Peyer's patch (tissue), 4 donors: Measurements from ENCODE around the gene KRTAP19-1. TPM values are rescaled to one million over a fixed set of nuclear protein-coding genes. Genes with fewer than 3 reads are reported as not detected.

Experiments
- DNase-seq, 3 donors: peaks; one replicate each; pipeline ENCODE4 v3.0.0-alpha.2; 2017 to 2019
- H3K27ac ChIP-seq, 4 donors: fragments of 200-600 bp; sonication (generic); one replicate each; pipeline ENCODE4 v1.5.1; 2016 to 2019
- H3K27me3 ChIP-seq, 2 donors: fragments of 200-600 bp; sonication (generic); one replicate each; pipeline ENCODE4 v1.5.1; 2019
- H3K36me3 ChIP-seq, 3 donors: fragments of 200-600 bp; sonication (generic); one replicate each; pipeline ENCODE4 v1.5.1; 2016 to 2019
- H3K4me1 ChIP-seq, 4 donors: fragments of 200-600 bp; sonication (generic); one replicate each; pipeline ENCODE4 v1.5.1; 2016 to 2019
- H3K4me3 ChIP-seq, 4 donors: fragments of 200-600 bp; sonication (generic); 1 replicate in 3 of 4; 2 replicates in 1 of 4; pipeline ENCODE4 v1.5.1; 2016 to 2019; ENCODE audit warnings: mild to moderate bottlenecking in 1 of 4
- H3K9me3 ChIP-seq, 4 donors: fragments of 200-600 bp; sonication (generic); one replicate each; pipeline ENCODE4 v1.5.1; 2016 to 2019; ENCODE audit warnings: mild to moderate bottlenecking in 1 of 4
- POLR2A ChIP-seq, 2 donors: fragments of 450-650 bp; IDR thresholded peaks; one replicate each; pipeline ENCODE4 v1.5.1; 2017; ENCODE audit warnings: antibody characterized with exemption in 2 of 2, mild to moderate bottlenecking in 2 of 2, moderate library complexity in 2 of 2
- total RNA-seq, 4 donors: library from RNA; depleted of rRNA; stranded (reverse); fragments of >200 nt; gene quantifications; one replicate each; pipeline ENCODE4 v1.1.0, GENCODE V29; 2016
- TF ChIP-seq, protein P1 (sequence below), 6 experiments: fragments of 450-650 bp in 4 of 6; fragments of 200-600 bp in 2 of 6; sonication (generic) in 1 of 6; IDR thresholded peaks; one replicate each; pipeline ENCODE4 v1.5.1; 2017 to 2019; ENCODE audit warnings: antibody characterized with exemption in 6 of 6, mild to moderate bottlenecking in 3 of 6, moderate library complexity in 1 of 6

The KRTAP19-1 gene
- total RNA-seq, 4 donors from 2014 or later: not detected

DNA sequence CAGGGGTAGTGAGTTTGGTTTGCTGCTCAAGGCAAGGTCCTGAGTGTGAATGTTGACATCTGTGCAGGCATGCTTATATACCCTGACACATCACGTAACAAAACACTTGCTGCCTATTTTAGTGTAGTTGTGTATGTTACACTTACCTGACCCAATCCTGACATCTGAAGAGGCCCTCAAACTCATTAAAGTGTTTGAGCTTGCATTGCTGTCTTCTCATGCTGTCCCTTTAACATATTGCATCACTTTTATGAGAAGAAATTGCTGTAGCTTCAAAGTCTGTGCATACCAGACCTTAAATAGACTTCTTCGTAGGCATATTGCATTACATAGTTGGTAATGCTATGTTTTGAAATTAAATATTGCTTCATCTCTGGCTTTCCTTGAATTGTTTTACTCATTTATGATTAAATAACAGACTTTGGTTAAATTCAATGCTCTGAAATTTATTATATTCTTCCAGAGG is 11.8 kb upstream of the KRTAP19-1 start, which contains the start of gene KRTAP19-3:
TSS of gene KRTAP19-3 (minus strand) at position 51 of the 466 bp plus-strand sequence. CDS start 56 bp downstream, outside the sequence.
- H3K27ac ChIP-seq: no peak within 1 kb of the TSS
- H3K4me1 ChIP-seq: no peaks in the 10 kb centered on the region
- H3K36me3 ChIP-seq: no peaks in the 10 kb centered on the region
- H3K27me3 ChIP-seq: no peaks in the 10 kb centered on the region
- H3K9me3 ChIP-seq: no peaks in the 10 kb centered on the region
- no peak for TF ChIP-seq POLR2A (IDR thresholded peaks at IDR 0.05)
- TF ChIP-seq, protein P1, sequence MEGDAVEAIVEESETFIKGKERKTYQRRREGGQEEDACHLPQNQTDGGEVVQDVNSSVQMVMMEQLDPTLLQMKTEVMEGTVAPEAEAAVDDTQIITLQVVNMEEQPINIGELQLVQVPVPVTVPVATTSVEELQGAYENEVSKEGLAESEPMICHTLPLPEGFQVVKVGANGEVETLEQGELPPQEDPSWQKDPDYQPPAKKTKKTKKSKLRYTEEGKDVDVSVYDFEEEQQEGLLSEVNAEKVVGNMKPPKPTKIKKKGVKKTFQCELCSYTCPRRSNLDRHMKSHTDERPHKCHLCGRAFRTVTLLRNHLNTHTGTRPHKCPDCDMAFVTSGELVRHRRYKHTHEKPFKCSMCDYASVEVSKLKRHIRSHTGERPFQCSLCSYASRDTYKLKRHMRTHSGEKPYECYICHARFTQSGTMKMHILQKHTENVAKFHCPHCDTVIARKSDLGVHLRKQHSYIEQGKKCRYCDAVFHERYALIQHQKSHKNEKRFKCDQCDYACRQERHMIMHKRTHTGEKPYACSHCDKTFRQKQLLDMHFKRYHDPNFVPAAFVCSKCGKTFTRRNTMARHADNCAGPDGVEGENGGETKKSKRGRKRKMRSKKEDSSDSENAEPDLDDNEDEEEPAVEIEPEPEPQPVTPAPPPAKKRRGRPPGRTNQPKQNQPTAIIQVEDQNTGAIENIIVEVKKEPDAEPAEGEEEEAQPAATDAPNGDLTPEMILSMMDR (IDR thresholded peaks at IDR 0.05): no peak
- DNase-seq: no peak
- H3K4me3 ChIP-seq: no peak within 1 kb of the TSS

DNA sequence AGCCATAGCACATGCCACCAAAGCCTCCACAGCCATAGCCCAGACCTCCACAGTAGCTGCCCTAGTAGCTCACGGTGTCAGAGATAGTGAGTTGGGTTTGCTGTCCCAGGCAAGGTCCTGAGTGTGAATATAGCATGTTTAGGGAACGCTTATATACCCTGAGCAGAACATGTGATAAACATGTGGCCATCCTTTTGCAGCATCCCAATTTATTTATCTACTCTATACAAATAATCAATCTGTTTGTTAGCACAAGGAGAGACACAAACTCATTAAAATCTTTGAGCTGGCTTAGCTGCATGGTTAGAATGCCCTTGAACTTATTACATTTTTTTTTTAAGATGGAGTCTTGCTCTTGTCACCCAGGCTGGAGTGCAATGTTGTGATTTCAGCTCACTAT is 7.2 kb upstream of the KRTAP19-1 start, which contains the start of gene KRTAP19-2:
TSS of gene KRTAP19-2 (minus strand) at position 101 of the 400 bp plus-strand sequence. CDS start at position 13, 88 bp downstream.
- Histone ChIP-seq H3K4me3 (no peak within 1 kb of the TSS), H3K36me3 (no peaks in the 10 kb centered on the region), H3K4me1 (no peaks in the 10 kb centered on the region), H3K27me3 (no peaks in the 10 kb centered on the region), H3K27ac (no peak within 1 kb of the TSS), H3K9me3 (no peaks in the 10 kb centered on the region)
- no peak for TF ChIP-seq POLR2A (IDR thresholded peaks at IDR 0.05)
- TF ChIP-seq, protein P1 (IDR thresholded peaks at IDR 0.05): no peak
- no peak for DNase-seq

DNA sequence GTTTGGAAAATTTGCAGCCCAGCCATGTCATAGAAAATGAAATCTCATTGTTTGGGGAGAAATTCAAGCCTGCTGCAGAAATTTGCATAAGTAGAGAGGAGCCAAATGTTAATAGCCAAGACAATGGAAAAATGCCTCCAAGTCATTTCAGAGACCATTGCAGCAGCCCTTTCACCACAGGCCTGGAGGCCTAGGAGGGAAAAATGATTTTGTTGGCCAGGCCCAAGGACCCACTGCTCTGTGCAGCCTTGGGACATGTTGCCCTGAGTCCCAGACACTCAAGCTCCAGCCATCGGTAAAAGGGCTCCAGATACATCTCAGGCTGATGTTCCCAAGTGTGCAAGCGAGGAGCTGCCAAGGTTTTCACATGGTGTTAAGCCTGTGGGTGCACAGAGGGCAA is 6.0 kb upstream of the KRTAP19-1 start:
- Histone ChIP-seq H3K4me3 (no peak overlapping the region), H3K4me1 (no peaks in the 10 kb centered on the region), H3K27ac (no peak overlapping the region), H3K9me3 (no peaks in the 10 kb centered on the region), H3K36me3 (no peaks in the 10 kb centered on the region), H3K27me3 (no peaks in the 10 kb centered on the region)
- no peak for DNase-seq
- TF ChIP-seq POLR2A (IDR thresholded peaks at IDR 0.05): no peak
- TF ChIP-seq, protein P1 (IDR thresholded peaks at IDR 0.05): no peak

DNA sequence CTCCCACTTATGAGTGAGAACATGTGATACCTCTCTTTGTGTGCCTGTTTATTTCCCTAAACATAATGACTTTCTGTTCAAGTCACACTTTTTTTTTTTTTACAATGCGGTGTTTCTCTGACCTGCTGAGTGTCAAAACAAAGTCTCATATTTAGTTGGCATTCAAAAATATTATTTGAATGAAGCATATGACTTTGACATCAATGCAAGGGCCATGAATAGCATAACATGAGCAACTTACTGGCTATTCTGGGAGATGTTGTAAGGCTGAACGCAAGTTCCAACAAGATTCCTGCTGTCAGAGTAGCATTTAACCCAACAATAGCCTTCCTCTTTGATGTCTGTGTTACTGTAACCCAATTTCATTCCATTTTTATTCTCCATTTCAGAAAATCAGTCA is 2.0 kb upstream of the KRTAP19-1 start:
- no peak overlapping the region for H3K27ac ChIP-seq
- H3K4me1 ChIP-seq: no peaks in the 10 kb centered on the region
- DNase-seq: no peak
- no peak for TF ChIP-seq POLR2A (IDR thresholded peaks at IDR 0.05)
- TF ChIP-seq, protein P1 (IDR thresholded peaks at IDR 0.05): no peak
- no peaks in the 10 kb centered on the region for H3K36me3 ChIP-seq
- no peaks in the 10 kb centered on the region for H3K27me3 ChIP-seq
- no peak overlapping the region for H3K4me3 ChIP-seq
- H3K9me3 ChIP-seq: no peaks in the 10 kb centered on the region

DNA sequence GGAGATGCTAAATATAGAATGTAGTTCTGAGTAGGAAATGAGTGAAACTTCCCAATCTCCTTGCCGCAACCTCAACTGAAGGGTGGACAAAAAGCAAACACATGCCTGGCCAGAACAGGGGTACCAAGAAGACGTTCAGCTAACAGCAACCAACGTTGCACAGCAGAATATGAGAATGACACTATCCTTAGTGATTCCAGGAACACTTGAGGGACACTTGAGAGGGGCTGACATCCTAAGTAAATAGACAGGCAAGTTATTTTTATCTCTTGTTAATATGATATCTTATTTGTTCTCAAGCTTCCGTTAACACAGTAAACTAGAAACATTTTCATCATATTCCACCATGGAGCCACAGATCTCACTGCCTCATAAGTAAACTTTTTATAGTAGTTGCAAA is 908 bp downstream of the KRTAP19-1 start:
- TF ChIP-seq POLR2A (IDR thresholded peaks at IDR 0.05): no peak
- TF ChIP-seq, protein P1 (IDR thresholded peaks at IDR 0.05): no peak
- Histone ChIP-seq H3K4me1 (no peaks in the 10 kb centered on the region), H3K27ac (no peak overlapping the region), H3K36me3 (no peaks in the 10 kb centered on the region), H3K9me3 (no peaks in the 10 kb centered on the region), H3K4me3 (no peak overlapping the region), H3K27me3 (no peaks in the 10 kb centered on the region)
- DNase-seq: no peak

DNA sequence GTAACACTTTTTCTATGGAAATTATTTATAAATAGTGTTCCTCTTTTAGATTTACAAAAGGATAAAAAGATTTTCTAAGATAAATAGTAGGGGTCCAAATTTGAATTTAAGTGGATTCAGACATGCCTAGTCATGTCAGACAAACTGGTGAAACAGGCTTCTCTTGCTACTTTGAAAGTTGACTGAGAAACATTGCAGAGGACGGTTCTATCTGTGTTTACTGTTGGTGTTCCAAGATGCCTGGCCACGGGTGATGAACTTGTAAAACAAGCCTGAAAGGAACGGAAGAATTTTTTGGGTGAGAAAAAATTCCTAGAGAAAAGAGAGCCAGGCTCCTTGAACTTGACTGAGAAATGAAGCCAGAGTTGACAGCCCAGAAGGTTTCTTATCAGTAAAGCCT is 2.2 kb downstream of the KRTAP19-1 start:
- TF ChIP-seq POLR2A (IDR thresholded peaks at IDR 0.05): no peak
- TF ChIP-seq, protein P1 (IDR thresholded peaks at IDR 0.05): no peak
- Histone ChIP-seq H3K4me1 (no peaks in the 10 kb centered on the region), H3K4me3 (no peak overlapping the region), H3K27ac (no peak overlapping the region), H3K9me3 (no peaks in the 10 kb centered on the region), H3K27me3 (no peaks in the 10 kb centered on the region), H3K36me3 (no peaks in the 10 kb centered on the region)
- no peak for DNase-seq
